GM11168 (cell line): ENCODE measurements around the gene MAML3.

Source experiments
- in situ Hi-C: fragments of 300-500 bp; cut with MboI; formaldehyde crosslinking; loops from one replicate; pipeline ENCODE4 v1.12.0; 2022; ENCODE audit warnings: low sequenced_read_pairs; ENCODE audit not compliant: unreplicated experiment

The MAML3 gene

DNA sequence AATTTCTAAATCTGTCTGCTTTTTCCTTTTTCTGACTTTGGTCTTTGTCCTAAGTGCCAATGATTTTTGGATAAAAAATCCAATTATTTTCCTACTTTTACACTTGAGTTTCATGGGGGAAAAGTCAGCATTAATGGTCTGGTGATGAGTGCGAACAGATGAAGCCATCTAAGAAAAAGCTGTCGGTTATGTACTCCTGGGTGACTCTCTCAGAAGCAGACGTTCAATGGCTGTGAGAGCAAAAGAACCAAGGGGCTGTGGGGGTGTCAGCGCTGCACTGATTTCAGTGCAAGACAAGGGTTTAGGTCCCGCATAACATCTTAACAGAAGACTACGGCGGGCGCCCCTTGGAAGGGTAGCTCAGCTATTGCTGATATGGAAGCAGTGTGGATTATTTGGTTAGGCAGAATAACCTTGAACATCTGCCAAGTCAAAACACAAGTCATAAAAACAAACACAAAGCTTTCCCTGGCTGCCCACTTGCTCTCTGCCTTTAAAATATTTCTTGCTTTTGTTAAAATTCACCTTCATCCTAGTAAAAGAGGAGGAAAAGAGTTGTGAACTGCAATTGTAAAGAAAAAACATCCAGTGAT, 240.5 kb downstream of the MAML3 start:
- in situ Hi-C loops: no loop called here

DNA sequence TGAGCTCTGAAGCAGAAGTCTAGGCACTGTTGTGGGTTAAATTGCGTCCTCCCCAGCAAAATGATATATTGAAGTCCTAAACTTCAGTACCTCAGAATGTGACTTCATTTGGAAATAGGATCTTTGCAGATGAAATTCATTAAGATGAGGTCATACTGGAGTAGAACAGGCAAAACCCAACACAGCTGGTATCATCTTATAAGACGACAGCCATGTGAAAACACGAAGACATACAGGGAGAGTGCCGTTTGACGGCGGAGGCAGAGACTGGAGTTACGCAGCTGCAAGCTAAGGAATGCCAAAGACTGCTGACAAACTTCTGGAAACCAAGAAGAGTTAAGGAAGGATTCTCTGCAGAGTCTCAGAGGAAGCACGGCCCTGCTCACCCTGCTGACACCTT, 241.5 kb downstream of the MAML3 start:
- in situ Hi-C loops: no loop called here

GRCh38 chr4:139910106-139910505, 243.9 kb downstream of the MAML3 start:
- in situ Hi-C loops: no loop called here

DNA sequence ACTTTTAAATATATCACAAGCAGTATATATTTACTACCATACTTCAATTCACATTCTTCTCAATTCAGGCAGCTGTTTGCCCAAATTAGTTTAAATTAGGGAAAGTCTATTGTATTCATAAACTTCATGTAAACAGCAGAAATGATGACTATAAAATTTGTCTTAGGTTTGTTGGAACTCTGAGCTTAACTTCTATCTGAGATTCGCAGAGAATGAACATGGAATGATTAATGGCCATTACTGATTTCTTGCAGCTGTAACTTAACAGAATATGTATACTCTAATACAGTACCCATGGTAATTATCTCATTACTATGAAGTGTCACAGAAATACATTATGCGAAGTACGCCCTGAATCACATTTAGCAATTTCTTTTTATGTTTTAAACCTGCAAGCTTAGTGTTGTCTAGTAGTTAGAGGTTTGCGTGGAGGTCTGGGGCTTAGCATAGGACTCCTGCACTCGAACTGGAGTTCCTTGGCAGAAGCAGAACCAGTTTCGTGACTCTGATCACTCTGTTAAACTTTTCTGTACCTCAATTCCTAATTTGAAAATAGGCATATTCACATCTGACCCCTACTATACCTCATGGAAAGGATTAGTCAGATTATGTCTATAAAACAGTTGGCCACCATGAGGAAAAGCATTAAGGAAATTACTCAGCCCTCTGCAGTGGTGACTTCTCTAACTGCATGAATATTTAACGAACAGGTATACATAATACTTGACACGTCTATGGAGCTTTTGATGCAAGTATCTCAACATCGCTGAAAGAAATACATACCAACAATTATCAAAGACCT, 245.1 kb downstream of the MAML3 start:
- in situ Hi-C loops: no loop called here

GRCh38 chr4:139907001-139907809, 246.8 kb downstream of the MAML3 start:
- in situ Hi-C loops: no loop called here

- in situ Hi-C loops: no loop called here
Observed at GRCh38 chr4:139905489-139905888, 248.5 kb downstream of the MAML3 start.

DNA sequence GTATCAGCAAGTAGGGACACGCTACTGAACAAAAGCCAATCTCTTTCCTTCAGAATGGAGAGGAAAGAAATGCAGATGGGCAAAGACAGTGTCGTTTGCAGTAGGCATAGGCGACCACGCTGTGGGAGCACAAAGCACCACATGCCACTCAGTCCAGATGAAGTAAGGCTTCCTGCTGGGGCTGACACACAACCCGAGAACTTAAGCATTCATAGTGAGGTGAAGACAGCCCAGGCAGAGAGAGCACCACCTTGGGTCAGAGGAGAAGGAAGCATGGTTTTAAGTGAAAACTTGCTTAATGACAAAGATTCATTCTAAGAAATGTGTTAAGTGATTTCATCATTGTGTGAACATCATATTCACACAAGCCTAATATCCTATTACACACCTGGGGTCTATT, 249.6 kb downstream of the MAML3 start:
- in situ Hi-C loops: no loop called here

- in situ Hi-C loops: no loop called here
Observed at GRCh38 chr4:139903845-139904244, 250.1 kb downstream of the MAML3 start.

DNA sequence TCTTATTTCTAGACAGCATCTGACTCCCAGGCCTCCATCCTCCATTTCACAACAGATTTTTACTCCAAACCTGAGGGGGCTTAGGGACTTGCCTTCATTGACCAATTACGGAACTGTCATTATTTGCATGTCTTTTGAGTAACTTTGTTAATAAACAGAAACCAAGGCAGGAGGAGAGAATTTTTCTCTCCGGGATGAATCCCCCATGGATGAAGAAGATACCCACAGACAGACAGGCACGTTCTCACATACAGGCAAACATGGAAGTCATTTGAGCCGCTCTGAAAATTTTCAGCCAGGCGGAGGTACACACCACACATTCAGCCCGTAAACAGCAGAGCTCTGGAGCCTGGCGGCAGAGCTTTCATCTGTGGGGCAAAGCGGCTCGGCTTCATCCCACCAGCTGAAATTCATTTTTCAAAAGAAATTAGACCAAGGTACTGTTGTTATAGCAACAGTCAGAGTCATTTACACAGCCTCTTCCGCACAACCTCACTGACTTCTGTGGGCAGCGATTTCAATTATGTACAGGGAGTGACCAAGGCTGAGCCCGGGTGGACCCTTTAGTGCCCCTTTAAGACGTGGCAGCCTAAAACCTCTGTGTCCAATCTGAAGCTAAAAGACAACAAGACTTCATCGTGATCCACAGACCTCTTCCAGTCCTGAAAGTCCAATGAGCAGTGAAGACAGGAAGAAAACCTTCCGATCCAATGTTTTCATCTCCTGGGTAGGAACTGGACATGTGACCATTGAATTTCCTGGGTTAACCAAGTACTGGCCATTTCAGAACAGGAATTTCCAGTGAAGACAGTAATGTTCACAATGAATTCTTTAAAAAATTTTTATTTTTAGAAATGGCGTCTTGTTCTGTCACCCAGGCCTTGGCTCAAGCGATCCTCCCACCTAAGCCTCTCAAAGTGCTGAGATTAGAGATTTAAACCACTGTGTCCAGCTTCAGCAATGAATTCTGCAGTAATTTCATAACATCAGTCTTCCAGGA, 251.4 kb downstream of the MAML3 start:
- in situ Hi-C loops: no loop called here

DNA sequence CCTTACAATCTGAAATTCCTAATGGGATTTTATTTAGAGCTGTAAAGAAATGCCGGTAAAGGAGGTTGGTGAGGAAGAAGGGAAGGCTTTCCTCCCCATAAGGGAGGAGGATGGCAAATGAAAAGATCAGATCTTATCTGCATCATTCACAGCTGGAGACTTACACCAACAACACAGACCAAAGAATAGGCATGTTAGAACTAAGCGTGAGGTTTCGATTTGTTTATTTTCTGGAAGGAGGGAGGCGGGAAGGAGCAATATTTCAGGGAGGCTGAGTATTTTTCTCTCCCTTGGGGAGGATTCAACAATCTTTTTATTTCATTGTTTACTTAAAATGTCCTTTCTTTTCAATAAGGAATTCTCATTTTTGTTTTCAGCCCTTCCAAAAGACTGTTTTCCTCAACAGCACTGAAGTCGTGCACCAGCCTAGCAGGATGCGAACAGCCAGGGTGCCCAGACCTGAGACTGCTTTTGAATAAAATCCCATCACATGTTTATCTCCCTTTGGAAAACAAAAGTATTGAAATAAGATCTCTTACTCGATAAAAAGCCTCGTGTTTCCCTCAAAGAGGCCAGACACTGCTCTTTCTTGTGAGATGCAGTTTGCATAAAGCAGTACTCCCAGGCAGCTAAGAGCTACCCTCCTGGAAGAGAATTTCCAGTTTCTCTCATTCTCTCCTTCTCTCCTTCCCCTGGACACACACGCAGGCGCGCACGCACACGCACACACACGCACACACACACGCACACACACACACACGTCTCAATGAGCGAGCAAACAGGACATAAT, 252.3 kb downstream of the MAML3 start:
- in situ Hi-C loops: no loop called here

DNA sequence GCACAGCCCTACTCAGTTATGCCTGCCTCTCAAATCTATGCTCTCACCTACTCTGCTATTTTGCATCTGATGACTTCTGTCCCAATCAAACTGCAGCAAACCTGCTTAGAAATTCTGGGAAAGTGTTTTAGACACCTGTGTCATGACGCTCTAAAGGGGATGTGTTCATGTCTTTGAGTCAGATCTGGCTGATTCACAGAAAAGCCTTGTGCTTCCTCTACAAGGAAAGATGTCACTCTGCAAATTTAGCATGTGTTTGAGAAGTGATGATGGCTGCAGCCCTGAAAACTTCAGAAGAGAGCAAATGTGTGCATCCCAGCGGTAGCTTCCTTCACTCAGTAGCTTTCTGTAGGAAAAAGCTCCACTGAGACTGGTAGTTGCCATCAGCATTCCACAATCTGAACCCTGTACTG, 253.0 kb downstream of the MAML3 start:
- in situ Hi-C loops: no loop called here

DNA sequence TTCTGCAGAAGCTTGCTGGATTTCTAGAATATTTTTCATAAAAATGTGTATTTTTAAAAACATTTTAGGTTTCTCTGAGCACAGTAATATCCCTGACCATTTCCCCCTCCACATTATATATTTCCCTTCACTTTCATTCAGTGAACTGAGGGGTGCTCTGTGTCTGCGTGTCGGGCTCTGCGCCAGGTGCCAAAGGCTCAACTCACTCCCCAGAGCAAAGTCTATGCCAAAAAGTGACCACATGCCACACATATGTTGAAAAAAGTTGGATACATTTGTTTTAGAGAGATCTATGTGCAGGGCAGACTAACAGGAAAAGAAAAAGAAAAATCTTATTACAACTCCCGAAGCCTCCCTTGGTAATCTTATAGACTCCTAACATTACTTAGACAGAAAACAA, 254.6 kb downstream of the MAML3 start:
- in situ Hi-C loops: no loop called here

DNA sequence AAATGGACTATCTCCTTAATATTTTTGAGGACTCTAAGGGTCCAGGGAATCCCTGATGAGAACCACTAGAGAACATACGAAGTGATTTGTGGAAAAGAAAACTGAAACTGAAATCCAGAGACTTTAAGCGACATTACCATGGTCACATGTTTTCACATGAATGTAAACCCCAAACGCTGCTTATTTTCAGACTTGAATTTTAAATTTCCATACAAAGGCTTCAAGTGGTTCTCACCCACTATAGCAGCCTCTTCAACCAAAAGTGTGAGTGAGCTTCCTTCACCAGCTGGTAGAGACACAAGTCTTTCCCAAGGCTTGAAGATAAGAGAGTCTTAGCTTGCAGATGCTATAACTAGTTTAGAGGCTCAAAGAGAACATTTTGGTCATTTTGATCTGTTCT, 255.7 kb downstream of the MAML3 start:
- in situ Hi-C loops: no loop called here

- in situ Hi-C loops: no loop called here
Observed at GRCh38 chr4:139896091-139896604, 257.8 kb downstream of the MAML3 start.

- in situ Hi-C loops: no loop called here
Observed at GRCh38 chr4:139893801-139894200, 260.2 kb downstream of the MAML3 start.

- in situ Hi-C loops: no loop called here
Observed at GRCh38 chr4:139892973-139893736, 260.8 kb downstream of the MAML3 start.

DNA sequence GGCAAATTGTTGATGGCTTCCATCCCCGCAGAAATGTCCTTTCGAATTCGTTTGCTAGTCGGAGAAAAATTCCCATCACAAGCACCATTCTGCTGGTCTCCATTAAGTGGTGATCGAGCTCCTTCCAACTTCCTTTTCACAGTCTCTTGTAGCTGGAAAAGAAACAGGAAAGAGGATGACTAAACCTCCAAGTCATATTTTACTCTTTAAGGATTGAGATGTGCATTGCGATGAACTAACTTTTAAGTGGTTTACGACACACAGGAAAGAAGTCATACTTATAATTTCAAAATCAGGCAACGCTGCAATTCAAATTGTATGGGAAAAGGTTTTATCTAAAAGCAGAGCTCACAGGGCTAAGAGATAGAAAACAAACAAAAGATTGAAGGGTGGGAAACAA, 263.2 kb downstream of the MAML3 start:
- in situ Hi-C loops: no loop called here

DNA sequence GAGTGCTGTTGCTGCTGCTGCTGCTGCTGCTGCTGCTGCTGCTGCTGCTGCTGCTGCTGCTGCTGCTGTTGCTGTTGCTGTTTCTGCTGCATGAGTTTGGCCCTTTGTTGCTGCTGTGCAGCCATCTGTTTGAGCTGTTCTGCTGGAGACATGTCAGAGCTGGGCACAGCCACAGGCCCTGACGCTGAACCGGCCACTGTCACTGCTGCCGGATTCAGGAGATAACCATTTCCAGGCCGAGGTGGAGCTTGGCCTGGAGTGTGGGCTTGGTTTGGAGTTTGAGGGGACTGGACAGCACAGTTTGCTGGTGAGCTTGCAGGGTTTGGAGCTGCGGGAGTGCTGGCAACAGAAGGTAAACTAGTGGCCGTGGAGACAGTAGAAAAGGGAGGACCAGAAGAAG, 264.1 kb downstream of the MAML3 start:
- in situ Hi-C loops: no loop called here
